H9 (cell line): ENCODE measurements around the gene PPP1CA. TPM values are rescaled to one million over a fixed set of nuclear protein-coding genes. Genes with fewer than 3 reads are reported as not detected.

Experiments
- DNase-seq: peaks from one replicate; pipeline ENCODE4 v3.0.0-alpha.2; 2017
- H2AFZ ChIP-seq: one replicate; pipeline ENCODE4 v1.6.1; 2013; ENCODE audit warnings: mild to moderate bottlenecking, low read length, control low read depth, moderate library complexity
- H2AK5ac ChIP-seq: 2 replicates; pipeline ENCODE4 v1.6.1; 2013; ENCODE audit warnings: low read length, control low read depth, mixed read lengths; ENCODE audit not compliant: insufficient read length
- H2BK120ac ChIP-seq: one replicate; pipeline ENCODE4 v1.6.1; 2013; ENCODE audit warnings: low read depth, mild to moderate bottlenecking, low read length, control low read depth, inconsistent platforms; ENCODE audit not compliant: poor library complexity, severe bottlenecking
- H2BK12ac ChIP-seq: 2 replicates; pipeline ENCODE4 v1.6.1; 2013; ENCODE audit warnings: low read length, control low read depth, mixed read lengths, low read depth; ENCODE audit not compliant: insufficient read length
- H2BK15ac ChIP-seq: 2 replicates; pipeline ENCODE4 v1.6.1; 2013; ENCODE audit warnings: low read depth, low read length, control low read depth
- H2BK20ac ChIP-seq: one replicate; pipeline ENCODE4 v1.6.1; 2013; ENCODE audit warnings: low read depth, mild to moderate bottlenecking, low read length, control low read depth, inconsistent platforms; ENCODE audit not compliant: poor library complexity, severe bottlenecking
- H2BK5ac ChIP-seq: 2 replicates; pipeline ENCODE4 v1.6.1; 2013; ENCODE audit warnings: low read length, control low read depth, mixed read lengths; ENCODE audit not compliant: insufficient read length
- H3K14ac ChIP-seq: 2 replicates; pipeline ENCODE4 v1.6.1; 2013; ENCODE audit warnings: low read length, control low read depth; ENCODE audit not compliant: insufficient read depth
- H3K18ac ChIP-seq: 2 replicates; pipeline ENCODE4 v1.6.1; 2013; ENCODE audit warnings: low read depth, mild to moderate bottlenecking, mixed read lengths, low read length, control low read depth; ENCODE audit not compliant: insufficient read length
- H3K23ac ChIP-seq: 2 replicates; pipeline ENCODE4 v1.6.1; 2013; ENCODE audit warnings: low read length, control low read depth, mixed read lengths, low read depth; ENCODE audit not compliant: insufficient read length
- H3K23me2 ChIP-seq: 2 replicates; pipeline ENCODE4 v1.6.1; 2013; ENCODE audit warnings: low read depth, mild to moderate bottlenecking, mixed read lengths, low read length, control low read depth; ENCODE audit not compliant: insufficient read length, poor library complexity, severe bottlenecking
- H3K27ac ChIP-seq: 2 replicates; pipeline ENCODE4 v1.5.1; 2013; ENCODE audit warnings: low read length, control low read depth, mixed read lengths, low read depth; ENCODE audit not compliant: insufficient read length
- H3K27me3 ChIP-seq: 2 replicates; pipeline ENCODE4 v1.6.1; 2013; ENCODE audit warnings: low read length, control low read depth, inconsistent platforms; ENCODE audit not compliant: insufficient read depth
- H3K4ac ChIP-seq: 2 replicates; pipeline ENCODE4 v1.6.1; 2013; ENCODE audit warnings: low read depth, mild to moderate bottlenecking, control low read depth, inconsistent platforms, low read length, moderate library complexity
- H3K4me1 ChIP-seq: 2 replicates; pipeline ENCODE4 v1.6.1; 2013; ENCODE audit warnings: low read length, control low read depth, inconsistent platforms; ENCODE audit not compliant: insufficient read depth
- H3K4me2 ChIP-seq: 2 replicates; pipeline ENCODE4 v1.6.1; 2013; ENCODE audit warnings: low read length, control low read depth, mixed read lengths; ENCODE audit not compliant: insufficient read length, insufficient read depth
- H3K56ac ChIP-seq: 2 replicates; pipeline ENCODE4 v1.6.1; 2013; ENCODE audit warnings: low read depth, mild to moderate bottlenecking, mixed read lengths, low read length, control low read depth; ENCODE audit not compliant: insufficient read length
- H3K79me1 ChIP-seq: 2 replicates; pipeline ENCODE4 v1.6.1; 2013; ENCODE audit warnings: low read depth, mild to moderate bottlenecking, moderate library complexity, low read length, control low read depth, inconsistent platforms; ENCODE audit not compliant: insufficient read depth, poor library complexity, severe bottlenecking
- H3K79me2 ChIP-seq: 2 replicates; pipeline ENCODE4 v1.6.1; 2013; ENCODE audit warnings: low read length, control low read depth, inconsistent platforms; ENCODE audit not compliant: insufficient read depth
- H3K9ac ChIP-seq: 2 replicates; pipeline ENCODE4 v1.6.1; 2013; ENCODE audit warnings: low read length, control low read depth, mixed read lengths; ENCODE audit not compliant: insufficient read length; ENCODE audit errors: extremely low read depth
- H3K9me3 ChIP-seq: one replicate; pipeline ENCODE4 v1.6.1; 2013; ENCODE audit warnings: low read depth, low read length, inconsistent platforms; ENCODE audit not compliant: control insufficient read depth
- H3T11ph ChIP-seq: one replicate; pipeline ENCODE4 v1.6.1; 2013; ENCODE audit warnings: mild to moderate bottlenecking, low read length, control low read depth, inconsistent platforms
- H4K20me1 ChIP-seq: one replicate; pipeline ENCODE4 v1.6.1; 2013; ENCODE audit not compliant: control insufficient read depth, insufficient read length, insufficient read depth
- H4K5ac ChIP-seq: 2 replicates; pipeline ENCODE4 v1.6.1; 2013; ENCODE audit warnings: low read depth, mild to moderate bottlenecking, mixed read lengths, low read length, control low read depth; ENCODE audit not compliant: insufficient read length
- H4K8ac ChIP-seq: replicated peaks from 2 replicates; pipeline ENCODE4 v1.6.1; 2013; ENCODE audit warnings: low read length, control low read depth, mixed read lengths, low read depth; ENCODE audit not compliant: insufficient read length
- H4K91ac ChIP-seq: 2 replicates; pipeline ENCODE4 v1.6.1; 2013; ENCODE audit warnings: low read depth, mild to moderate bottlenecking, moderate library complexity, mixed read lengths, low read length, control low read depth; ENCODE audit not compliant: insufficient read length
- H3K27ac Mint-ChIP-seq, 3 experiments: 2 replicates in 2 of 3; 3 replicates in 1 of 3; pipeline ENCODE4 v1.8.0; 2020 to 2021; ENCODE audit warnings: mixed read lengths in 3 of 3, mild to moderate bottlenecking in 1 of 3, moderate library complexity in 1 of 3
- H3K27me3 Mint-ChIP-seq: 2 replicates; pipeline ENCODE4 v1.8.0; 2021; ENCODE audit warnings: low read depth, mild to moderate bottlenecking, moderate library complexity, mixed read lengths
- H3K36me3 Mint-ChIP-seq, 3 experiments: 2 replicates in 2 of 3; 3 replicates in 1 of 3; pipeline ENCODE4 v1.8.0; 2020 to 2021; ENCODE audit warnings: low read depth in 3 of 3, mixed read lengths in 3 of 3; ENCODE audit not compliant: insufficient read depth in 1 of 3
- H3K4me1 Mint-ChIP-seq, 2 experiments: 2 replicates each; pipeline ENCODE4 v1.8.0; 2020; ENCODE audit warnings: mixed read lengths in 2 of 2
- H3K4me3 Mint-ChIP-seq, 2 experiments: 2 replicates in 1 of 2; 3 replicates in 1 of 2; pipeline ENCODE4 v1.8.0; 2020 to 2021; ENCODE audit warnings: mild to moderate bottlenecking in 2 of 2, mixed read lengths in 2 of 2, moderate library complexity in 1 of 2
- H3K9me3 Mint-ChIP-seq, 2 experiments: 2 replicates in 1 of 2; 3 replicates in 1 of 2; pipeline ENCODE4 v1.8.0; 2020; ENCODE audit warnings: mild to moderate bottlenecking in 2 of 2, mixed read lengths in 2 of 2, moderate library complexity in 1 of 2
- WGBS: extraction: QIAGEN DNeasy Blood & Tissue Kit; methylation state at CpG from one replicate; pipeline ENCODE4 v1.1.7; 2013; ENCODE audit warnings: missing lambda C conversion rate, low lambda C conversion rate, mixed read lengths; ENCODE audit not compliant: insufficient read length; ENCODE audit errors: extremely low coverage; 5-methylcytosine and 5-hydroxymethylcytosine counted together
- total RNA-seq: library from RNA; stranded (reverse); gene quantifications from 2 replicates; pipeline ENCODE4 v1.2.1, GENCODE V29; 2021
- TF ChIP-seq, protein P1 (sequence below): fragments of 200-600 bp; sonication (generic); conservative IDR thresholded peaks from 3 replicates; pipeline ENCODE4 v1.8.0; 2021; ENCODE audit warnings: antibody characterized with exemption, mild to moderate bottlenecking

Gene PPP1CA
- total RNA-seq, 1 experiment from 2014 or later = 205 TPM

DNA sequence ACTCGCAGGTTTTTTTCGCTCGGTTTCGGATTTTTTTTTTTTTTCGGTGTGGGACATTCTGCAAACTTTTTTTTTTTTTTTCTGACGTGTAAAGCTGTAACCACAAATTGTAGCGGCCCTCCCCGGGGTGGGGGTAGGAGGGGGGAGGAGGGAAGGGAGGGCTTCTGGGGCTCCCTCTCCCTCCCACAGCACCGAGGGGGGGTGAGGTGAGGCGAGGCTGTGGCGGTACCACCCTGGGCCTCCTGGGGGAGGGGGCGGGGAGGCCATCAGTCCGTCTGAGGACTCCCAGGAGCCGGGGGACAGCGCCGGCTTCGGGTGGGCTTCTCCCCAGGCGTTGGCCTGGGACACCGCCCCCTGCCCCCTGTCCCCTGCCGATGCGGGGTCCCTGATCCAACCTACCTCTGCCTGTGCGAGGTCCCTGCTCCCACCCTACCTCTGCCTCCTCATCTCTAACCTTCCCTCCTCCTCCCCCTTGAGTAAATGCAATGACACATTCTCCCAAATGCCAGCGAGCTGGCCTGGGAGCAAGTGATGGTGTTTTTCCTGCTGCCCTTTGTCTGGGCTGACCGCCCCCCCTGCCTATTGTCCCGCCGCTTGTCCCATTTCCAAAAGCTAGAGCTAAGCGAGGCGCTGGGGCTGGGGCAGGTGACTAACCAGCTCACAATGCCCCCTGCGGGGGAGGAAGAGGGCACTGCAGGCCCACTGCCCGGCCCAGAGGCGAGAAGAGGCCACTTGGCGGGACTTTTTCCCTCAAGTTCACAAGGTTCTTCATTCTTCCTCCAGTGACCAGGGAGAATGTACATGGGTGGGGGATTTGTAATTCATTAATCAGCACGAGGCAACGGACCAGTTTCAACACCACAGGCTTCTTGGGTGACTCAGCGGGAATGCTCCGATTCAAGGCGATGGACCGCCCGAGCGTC lies 27.7 kb downstream of the PPP1CA start:
- Mint-ChIP-seq H3K27me3 (peaks cover 84% of the 10 kb centered on the region), H3K36me3 (no peaks in the 10 kb centered on the region; a peak in 1 of 7 replicates), H3K27ac (0 out of 7 replicates have a peak overlapping the region, but pooled peaks of 1 of the 3 experiments have one; percentile 52), H3K4me3 (peak overlapping the region; percentile 74 to 91), H3K4me1 (peaks cover 51 to 59% of the 10 kb centered on the region in 2 experiments), H3K9me3 (no peaks in the 10 kb centered on the region; a peak in 2 of 5 replicates)
- Histone ChIP-seq H3K14ac (no peak overlapping the region), H4K5ac (no peak overlapping the region), H2BK20ac (no peak overlapping the region), H3K9me3 (no peaks in the 10 kb centered on the region), H3K79me2 (no peaks in the 10 kb centered on the region), H2BK12ac (no peak overlapping the region), H2AK5ac (no peak overlapping the region), H2BK120ac (no peak overlapping the region), H4K91ac (no peak overlapping the region), H3K56ac (no peak overlapping the region), H3K4me2 (peak overlapping the region; percentile 88), H3K79me1 (no peaks in the 10 kb centered on the region), H3K4me1 (peaks cover 7% of the 10 kb centered on the region; the same call in 1 of the 2 replicates), H3K27ac (no peak overlapping the region), H2BK5ac (no peak overlapping the region), H3K4ac (no peak overlapping the region), H3T11ph (no peak overlapping the region), H3K27me3 (peaks cover 10% of the 10 kb centered on the region; the same call in 1 of the 2 replicates), H4K20me1 (no peaks in the 10 kb centered on the region), H3K9ac (no peak overlapping the region), H2AFZ (no peak overlapping the region), H3K18ac (no peak overlapping the region), H4K8ac (no peak overlapping the region), H3K23me2 (peaks cover 30% of the 10 kb centered on the region), H2BK15ac (no peak overlapping the region), H3K23ac (no peak overlapping the region)
- TF ChIP-seq, protein P1, sequence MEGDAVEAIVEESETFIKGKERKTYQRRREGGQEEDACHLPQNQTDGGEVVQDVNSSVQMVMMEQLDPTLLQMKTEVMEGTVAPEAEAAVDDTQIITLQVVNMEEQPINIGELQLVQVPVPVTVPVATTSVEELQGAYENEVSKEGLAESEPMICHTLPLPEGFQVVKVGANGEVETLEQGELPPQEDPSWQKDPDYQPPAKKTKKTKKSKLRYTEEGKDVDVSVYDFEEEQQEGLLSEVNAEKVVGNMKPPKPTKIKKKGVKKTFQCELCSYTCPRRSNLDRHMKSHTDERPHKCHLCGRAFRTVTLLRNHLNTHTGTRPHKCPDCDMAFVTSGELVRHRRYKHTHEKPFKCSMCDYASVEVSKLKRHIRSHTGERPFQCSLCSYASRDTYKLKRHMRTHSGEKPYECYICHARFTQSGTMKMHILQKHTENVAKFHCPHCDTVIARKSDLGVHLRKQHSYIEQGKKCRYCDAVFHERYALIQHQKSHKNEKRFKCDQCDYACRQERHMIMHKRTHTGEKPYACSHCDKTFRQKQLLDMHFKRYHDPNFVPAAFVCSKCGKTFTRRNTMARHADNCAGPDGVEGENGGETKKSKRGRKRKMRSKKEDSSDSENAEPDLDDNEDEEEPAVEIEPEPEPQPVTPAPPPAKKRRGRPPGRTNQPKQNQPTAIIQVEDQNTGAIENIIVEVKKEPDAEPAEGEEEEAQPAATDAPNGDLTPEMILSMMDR = peak; percentile 50
- no CpG with 5 or more reads among the region's 40 CpGs for WGBS
- peak; percentile 85 for DNase-seq
